Stimulated activated CD8-positive, alpha-beta memory T cell treated with anti-CD3 and anti-CD28 coated beads, Interleukin-15, amount 100 ng/mL, for 1 hour (primary cell): ENCODE measurements around the gene RUSC2.
"Not testable (repeated sequence)": the region's sequence is repeated elsewhere in the genome, so short reads cannot be mapped to it uniquely, and the experiment has no call there.

Source experiments
- DNase-seq: peaks from one replicate; pipeline ENCODE4 v3.0.0-alpha.2; 2020; ENCODE audit warnings: low read depth

RUSC2 gene, protein sequence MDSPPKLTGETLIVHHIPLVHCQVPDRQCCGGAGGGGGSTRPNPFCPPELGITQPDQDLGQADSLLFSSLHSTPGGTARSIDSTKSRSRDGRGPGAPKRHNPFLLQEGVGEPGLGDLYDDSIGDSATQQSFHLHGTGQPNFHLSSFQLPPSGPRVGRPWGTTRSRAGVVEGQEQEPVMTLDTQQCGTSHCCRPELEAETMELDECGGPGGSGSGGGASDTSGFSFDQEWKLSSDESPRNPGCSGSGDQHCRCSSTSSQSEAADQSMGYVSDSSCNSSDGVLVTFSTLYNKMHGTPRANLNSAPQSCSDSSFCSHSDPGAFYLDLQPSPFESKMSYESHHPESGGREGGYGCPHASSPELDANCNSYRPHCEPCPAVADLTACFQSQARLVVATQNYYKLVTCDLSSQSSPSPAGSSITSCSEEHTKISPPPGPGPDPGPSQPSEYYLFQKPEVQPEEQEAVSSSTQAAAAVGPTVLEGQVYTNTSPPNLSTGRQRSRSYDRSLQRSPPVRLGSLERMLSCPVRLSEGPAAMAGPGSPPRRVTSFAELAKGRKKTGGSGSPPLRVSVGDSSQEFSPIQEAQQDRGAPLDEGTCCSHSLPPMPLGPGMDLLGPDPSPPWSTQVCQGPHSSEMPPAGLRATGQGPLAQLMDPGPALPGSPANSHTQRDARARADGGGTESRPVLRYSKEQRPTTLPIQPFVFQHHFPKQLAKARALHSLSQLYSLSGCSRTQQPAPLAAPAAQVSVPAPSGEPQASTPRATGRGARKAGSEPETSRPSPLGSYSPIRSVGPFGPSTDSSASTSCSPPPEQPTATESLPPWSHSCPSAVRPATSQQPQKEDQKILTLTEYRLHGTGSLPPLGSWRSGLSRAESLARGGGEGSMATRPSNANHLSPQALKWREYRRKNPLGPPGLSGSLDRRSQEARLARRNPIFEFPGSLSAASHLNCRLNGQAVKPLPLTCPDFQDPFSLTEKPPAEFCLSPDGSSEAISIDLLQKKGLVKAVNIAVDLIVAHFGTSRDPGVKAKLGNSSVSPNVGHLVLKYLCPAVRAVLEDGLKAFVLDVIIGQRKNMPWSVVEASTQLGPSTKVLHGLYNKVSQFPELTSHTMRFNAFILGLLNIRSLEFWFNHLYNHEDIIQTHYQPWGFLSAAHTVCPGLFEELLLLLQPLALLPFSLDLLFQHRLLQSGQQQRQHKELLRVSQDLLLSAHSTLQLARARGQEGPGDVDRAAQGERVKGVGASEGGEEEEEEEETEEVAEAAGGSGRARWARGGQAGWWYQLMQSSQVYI (N-terminal part only)

GRCh38 chr9:35489313-35490154 lies at the start of gene RUSC2:
Gene RUSC2 (plus strand): TSS chr9:35490111. CDS start chr9:35546522, 56,411 bp downstream.
- DNase-seq: no peak

DNA sequence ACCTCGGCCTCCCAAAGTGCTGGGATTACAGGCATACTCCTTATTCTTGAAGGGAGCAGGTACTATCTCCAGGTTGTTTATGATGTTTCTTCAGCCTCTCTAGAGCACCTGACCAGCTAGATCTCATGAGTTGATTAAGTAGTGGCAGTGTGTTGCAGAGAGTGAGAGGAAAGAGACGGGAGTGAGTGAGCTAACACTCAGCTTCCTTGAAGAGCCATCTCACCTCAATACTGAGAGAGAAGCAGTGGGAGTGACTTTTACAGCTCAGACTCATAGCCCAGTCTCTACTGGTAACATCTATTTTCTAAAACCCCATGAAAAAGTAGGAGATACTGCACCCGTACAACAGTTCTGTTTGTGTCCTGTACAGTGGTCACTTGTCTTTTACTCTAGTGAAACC lies 43.9 kb upstream of the RUSC2 start:
- no peak for DNase-seq

GRCh38 chr9:35448496-35448895 lies 41.4 kb upstream of the RUSC2 start:
- no peak for DNase-seq

- no peak for DNase-seq
Observed at GRCh38 chr9:35452481-35452880, 37.4 kb upstream of the RUSC2 start.

GRCh38 chr9:35453786-35454185 lies 36.1 kb upstream of the RUSC2 start:
- no peak for DNase-seq

DNA sequence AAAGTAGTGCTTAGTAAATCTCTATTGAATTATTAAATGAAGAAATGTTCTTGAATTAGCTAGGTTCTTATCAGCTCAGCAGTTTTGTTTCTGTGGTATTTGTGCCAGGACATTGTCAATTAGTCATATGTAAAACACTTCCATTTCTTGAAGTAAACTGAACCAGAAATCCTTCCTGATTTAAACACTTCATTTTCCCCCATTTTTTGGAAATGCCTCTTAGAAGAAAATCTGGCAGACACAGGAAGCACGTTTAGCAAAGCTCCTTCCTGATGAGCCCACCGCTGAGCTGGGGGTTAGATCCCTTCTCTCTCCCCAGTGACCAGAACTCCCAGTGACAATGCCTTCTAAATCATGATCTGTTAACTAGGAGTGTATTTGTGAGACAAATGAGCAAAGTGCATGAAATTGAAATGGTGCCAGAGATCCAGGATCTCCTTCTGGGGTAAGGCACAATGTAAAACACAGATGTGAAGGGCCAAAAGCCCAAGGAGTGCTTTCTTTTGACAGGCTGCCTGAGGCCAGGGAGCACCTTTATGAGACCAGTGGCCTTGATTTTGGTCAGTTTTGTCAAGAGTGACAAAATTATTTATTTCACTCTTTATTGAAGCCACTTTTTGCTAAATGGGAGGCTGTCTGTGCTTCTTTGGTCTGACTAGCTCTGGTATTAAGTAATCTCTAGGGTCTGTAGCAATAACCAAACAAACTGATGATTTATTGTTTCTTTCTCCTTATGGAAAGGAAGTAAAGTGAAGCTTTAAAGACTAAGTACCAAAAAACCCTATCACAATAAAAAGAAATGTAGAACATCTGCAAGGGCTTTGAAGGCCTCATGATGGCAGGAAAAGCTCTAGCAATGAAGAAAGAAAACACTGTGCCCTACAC lies 25.5 kb upstream of the RUSC2 start:
- DNase-seq: no peak

DNA sequence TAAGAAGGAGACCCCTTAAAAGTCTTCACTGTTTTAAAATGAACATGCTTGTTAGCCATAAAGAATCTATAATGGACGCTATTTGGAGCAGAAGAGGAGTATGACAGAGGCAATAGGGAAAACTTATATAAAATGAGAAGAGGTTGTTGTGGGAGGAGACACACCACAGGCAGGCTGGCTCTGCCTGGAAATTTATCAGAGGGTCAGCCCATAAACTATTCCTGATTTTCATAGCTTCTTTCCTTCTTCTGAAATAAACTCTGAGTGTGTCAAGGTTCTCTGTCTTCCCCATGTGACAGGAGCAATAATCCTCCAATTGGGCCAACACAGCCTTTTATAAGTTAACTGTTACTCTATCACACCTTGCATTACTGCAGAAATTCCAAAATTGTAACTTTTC lies 19.6 kb upstream of the RUSC2 start:
- no peak for DNase-seq

DNA sequence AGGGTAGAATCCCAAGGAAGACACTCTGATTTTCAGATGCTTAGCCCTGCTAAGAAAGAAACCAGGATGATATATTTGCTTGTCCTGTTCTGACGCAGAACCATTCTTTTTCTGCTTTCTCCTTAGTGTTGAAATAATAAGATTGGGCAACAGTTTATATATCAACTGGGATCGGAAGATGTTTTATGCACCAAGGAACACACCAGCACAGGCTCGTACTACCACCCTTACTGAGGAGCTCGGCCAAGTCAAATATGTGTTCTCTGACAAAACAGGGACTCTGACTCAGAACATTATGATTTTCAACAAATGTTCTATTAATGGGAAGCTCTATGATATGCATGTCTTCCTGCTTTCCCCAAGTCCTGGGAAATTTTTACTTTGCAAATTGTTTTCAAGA lies 19.0 kb upstream of the RUSC2 start:
- DNase-seq: no peak

- DNase-seq: no peak
Observed at GRCh38 chr9:35476596-35476995, 13.3 kb upstream of the RUSC2 start.

GRCh38 chr9:35477211-35477855 lies 12.6 kb upstream of the RUSC2 start:
- DNase-seq: not testable (repeated sequence)

DNA sequence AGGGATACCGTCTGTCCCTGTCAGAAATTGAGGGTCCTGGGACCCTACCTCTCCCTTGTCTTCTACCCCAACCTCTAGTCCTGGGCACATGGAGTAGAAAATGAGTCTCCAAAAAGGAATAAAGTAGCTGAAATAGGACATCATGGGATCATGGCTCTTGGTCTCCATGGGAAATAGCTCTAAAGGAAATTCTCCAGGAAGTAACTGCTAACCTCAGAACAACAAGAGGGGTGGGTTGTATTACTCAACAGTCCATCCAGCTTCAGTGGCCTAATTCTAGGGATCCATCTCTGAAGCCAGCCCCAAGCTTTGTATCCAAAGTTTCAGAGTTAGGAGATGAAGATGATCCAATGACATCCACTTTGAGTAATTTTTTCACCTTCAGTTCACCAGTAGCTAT lies 11.0 kb upstream of the RUSC2 start:
- DNase-seq: no peak

DNA sequence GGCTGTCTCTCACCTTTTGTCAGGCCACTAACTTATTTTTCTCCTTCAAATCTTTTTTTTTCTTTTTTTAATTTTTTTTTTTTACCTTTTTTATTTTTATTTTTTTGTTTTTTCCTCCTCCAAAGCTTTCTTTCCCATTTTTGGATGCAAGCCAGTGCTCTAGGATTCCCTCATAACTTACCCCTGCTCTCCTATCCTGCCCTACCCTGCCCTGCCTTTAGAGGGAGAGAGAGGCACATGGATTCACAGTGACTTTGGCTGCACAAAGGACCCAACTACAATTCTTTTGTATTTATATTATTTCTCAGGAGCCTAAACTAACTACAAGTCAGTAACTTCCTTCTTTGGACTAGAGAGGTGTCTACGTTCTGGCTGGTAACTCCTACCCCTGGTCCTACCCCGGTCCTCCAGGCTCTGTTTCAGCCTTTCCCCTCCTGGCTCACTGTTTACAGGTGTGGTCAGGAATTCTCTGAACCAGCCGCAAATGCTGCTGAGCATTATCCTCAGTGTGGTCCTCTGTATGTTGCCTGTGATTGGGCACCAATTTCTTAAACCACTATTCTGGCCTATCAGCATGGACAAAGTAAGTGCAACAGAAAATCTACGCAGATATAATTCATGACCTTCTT lies 8.4 kb upstream of the RUSC2 start:
- DNase-seq: no peak

DNA sequence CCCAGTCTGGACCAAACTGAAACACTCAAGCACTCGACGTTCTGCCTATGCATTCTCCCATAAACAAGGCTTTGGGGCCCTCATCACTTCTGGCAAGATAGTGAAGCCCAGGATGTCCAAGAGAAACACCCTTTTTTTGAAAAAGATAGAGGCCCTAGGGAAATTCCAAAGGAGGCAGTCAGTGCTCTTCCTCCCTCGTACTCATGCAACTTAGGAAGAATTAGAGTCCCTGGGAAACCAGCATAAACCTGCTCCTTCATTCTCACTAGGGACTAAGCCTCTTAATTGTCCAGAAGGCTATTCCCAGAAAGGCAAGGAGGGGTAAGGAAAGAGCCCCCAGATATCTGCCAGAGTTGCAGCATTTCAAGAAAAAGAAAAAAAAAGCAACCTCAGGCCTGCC lies 7.8 kb upstream of the RUSC2 start:
- DNase-seq: no peak

DNA sequence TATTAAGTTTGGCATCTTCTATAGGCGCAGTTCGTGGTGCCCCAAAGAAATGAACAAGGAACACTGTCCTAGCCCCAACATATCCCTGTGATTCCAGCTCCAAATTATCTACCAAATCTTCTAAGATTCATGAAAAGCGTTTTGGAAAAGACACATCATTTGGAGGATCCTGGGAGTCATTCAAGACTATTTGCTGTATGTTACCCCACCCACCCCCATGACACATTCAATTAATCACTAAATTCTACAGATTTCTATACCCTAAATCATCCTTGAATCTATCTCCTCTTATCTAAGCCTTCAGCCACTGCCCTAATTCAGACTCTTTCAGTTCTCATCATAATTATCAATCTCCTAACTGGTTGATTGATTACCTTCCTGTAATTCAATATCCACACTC lies 5.5 kb upstream of the RUSC2 start:
- no peak for DNase-seq

DNA sequence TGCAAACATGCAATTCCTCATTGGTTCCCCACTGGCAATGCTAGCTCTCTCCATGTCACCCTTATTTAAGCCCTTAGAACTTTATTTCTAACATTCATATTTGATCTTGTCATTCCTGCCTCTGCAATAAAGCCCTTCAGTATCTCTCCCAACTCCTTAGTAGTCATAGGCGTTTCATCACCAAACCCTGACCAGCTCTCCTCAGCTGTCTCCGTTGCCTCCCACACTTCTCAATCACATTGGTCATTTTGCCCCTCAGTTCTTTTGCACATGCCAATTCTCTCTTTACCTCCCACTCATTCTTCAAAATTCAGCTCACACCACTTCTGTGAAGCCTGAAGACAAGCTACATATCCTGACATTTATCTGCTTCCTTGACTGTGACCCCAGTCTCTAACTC lies 2.8 kb upstream of the RUSC2 start:
- DNase-seq: no peak

DNA sequence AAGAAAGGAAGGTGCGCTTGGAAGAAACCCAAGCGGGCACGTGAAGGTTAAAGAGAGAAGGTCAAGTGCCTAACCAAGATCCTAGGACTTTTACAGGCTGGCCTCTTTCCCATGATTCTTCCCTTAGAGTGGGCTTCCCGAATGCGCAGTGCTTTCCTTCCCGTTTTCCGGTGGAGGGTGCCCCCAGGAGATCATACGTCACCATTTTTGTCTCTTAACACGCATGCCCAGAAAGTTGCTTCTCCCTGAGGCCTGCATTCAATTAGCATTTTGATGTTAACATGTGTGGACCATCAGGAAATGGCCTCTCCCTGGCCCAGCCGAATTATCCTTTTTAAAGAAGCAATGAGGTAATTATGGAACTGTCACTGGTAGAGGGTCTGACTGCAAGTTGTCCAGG lies 1.9 kb upstream of the RUSC2 start:
- DNase-seq: no peak

GRCh38 chr9:35488566-35489312 lies 1.2 kb upstream of the RUSC2 start:
- no peak for DNase-seq

- no peak for DNase-seq
Observed at GRCh38 chr9:35490155-35490909, 421 bp downstream of the RUSC2 start.
